Right atrium auricular region (tissue), 2 donors: ENCODE results near the gene BICDL2. TPM values are rescaled to one million over a fixed set of nuclear protein-coding genes. Genes with fewer than 3 reads are reported as not detected.

Experiments used
- DNase-seq: peaks from one replicate; pipeline ENCODE4 v3.0.0-alpha.2; 2019; ENCODE audit warnings: low spot score
- H3K27ac ChIP-seq, 2 donors: fragments of 200-600 bp; sonication (generic); 1 replicate in 1 of 2; 2 replicates in 1 of 2; pipeline ENCODE4 v1.5.1; 2016 to 2019
- H3K27me3 ChIP-seq, 2 donors: fragments of 200-600 bp; sonication (generic); one replicate each; pipeline versions ENCODE4 v1.5.1 to v1.6.0; 2017 to 2019
- H3K36me3 ChIP-seq: fragments of 200-600 bp; sonication (generic); one replicate; pipeline ENCODE4 v1.5.1; 2016
- H3K4me1 ChIP-seq, 2 donors: fragments of 200-600 bp; sonication (generic); one replicate each; pipeline versions ENCODE4 v1.5.1 to v1.6.0; 2017 to 2019
- H3K4me3 ChIP-seq, 2 donors: fragments of 200-600 bp; sonication (generic); 1 replicate in 1 of 2; 2 replicates in 1 of 2; pipeline ENCODE4 v1.5.1; 2017 to 2019; ENCODE audit warnings: mild to moderate bottlenecking in 1 of 2, moderate library complexity in 1 of 2
- H3K9me3 ChIP-seq, 2 donors: fragments of 200-600 bp; sonication (generic); one replicate each; pipeline ENCODE4 v1.5.1; 2019
- CTCF ChIP-seq, 2 donors: fragments of 200-600 bp; sonication (generic); IDR thresholded peaks; one replicate each; pipeline ENCODE4 v1.5.1; 2019; ENCODE audit warnings: antibody characterized with exemption in 2 of 2
- total RNA-seq, 2 donors: library from RNA; depleted of rRNA; stranded (reverse); fragments of >200 nt; gene quantifications; one replicate each; pipeline ENCODE4 v1.1.0, GENCODE V29; 2016

BICDL2 gene
- total RNA-seq, 2 donors from 2014 or later: 0.28 TPM; not detected in 1

- Histone ChIP-seq H3K4me3 (no peak overlapping the region), H3K27me3 (peaks cover 23 to 50% of the 10 kb centered on the region in 2 donors), H3K27ac (no peak overlapping the region), H3K4me1 (peaks cover 0 to 22% of the 10 kb centered on the region in 2 donors), H3K9me3 (no peaks in the 10 kb centered on the region), H3K36me3 (no peaks in the 10 kb centered on the region)
- no peak for DNase-seq
- TF ChIP-seq CTCF (IDR thresholded peaks at IDR 0.05): no peak
Observed at GRCh38 chr16:3042376-3042775, 5.6 kb upstream of the BICDL2 start.

DNA sequence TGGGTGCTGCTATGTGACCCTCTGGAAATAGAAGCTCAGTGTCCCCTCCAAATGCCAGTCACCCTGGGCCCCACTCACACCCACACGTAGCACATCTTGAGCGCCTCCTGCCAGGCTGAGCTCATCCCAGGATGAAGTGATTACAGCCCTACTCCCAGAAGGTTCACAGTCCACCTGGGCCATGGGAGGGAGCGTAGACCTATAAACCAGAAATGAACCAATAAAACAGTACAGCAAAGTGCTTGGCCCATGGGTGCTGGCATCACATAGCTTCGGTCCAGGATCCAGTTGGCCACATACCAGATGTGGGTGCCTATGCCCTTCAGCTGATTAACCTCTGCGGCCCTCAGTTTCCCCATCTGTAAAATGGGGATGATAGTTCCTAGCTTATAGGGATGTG, 2.2 kb upstream of the BICDL2 start:
- peaks cover 0 to 12% of the 10 kb centered on the region in 2 donors for H3K4me1 ChIP-seq
- H3K27ac ChIP-seq: no peak overlapping the region
- H3K36me3 ChIP-seq: no peaks in the 10 kb centered on the region
- no peak overlapping the region for H3K4me3 ChIP-seq
- no peak for TF ChIP-seq CTCF (IDR thresholded peaks at IDR 0.05)
- DNase-seq: no peak
- no peaks in the 10 kb centered on the region for H3K9me3 ChIP-seq
- H3K27me3 ChIP-seq: peaks cover 17 to 37% of the 10 kb centered on the region in 2 donors

- no peak for DNase-seq
- Histone ChIP-seq H3K27ac (no peak overlapping the region), H3K9me3 (no peaks in the 10 kb centered on the region), H3K36me3 (no peaks in the 10 kb centered on the region), H3K4me1 (peaks cover 0 to 12% of the 10 kb centered on the region in 2 donors), H3K27me3 (peaks cover 11 to 36% of the 10 kb centered on the region in 2 donors), H3K4me3 (no peak overlapping the region)
- TF ChIP-seq CTCF (IDR thresholded peaks at IDR 0.05): no peak
Observed at GRCh38 chr16:3038256-3038655, 1.5 kb upstream of the BICDL2 start.

- Histone ChIP-seq H3K4me1 (peaks cover 0 to 12% of the 10 kb centered on the region in 2 donors), H3K36me3 (no peaks in the 10 kb centered on the region), H3K9me3 (no peaks in the 10 kb centered on the region), H3K27me3 (peaks cover 9 to 36% of the 10 kb centered on the region in 2 donors), H3K27ac (no peak overlapping the region), H3K4me3 (peak overlapping the region in 1 of 2 donors; percentile 12)
- TF ChIP-seq CTCF (IDR thresholded peaks at IDR 0.05): no peak
- no peak for DNase-seq
Observed at GRCh38 chr16:3035972-3036725, 595 bp downstream of the BICDL2 start.

GRCh38 chr16:3035289-3035971, 1.3 kb downstream of the BICDL2 start:
- no peak for TF ChIP-seq CTCF (IDR thresholded peaks at IDR 0.05)
- no peaks in the 10 kb centered on the region for H3K9me3 ChIP-seq
- H3K27me3 ChIP-seq: peaks cover 9 to 39% of the 10 kb centered on the region in 2 donors
- no peaks in the 10 kb centered on the region for H3K36me3 ChIP-seq
- no peak overlapping the region for H3K27ac ChIP-seq
- no peak for DNase-seq
- peaks cover 0 to 12% of the 10 kb centered on the region in 2 donors for H3K4me1 ChIP-seq
- H3K4me3 ChIP-seq: no peak overlapping the region
